ENCODE measurements around the gene RNF17. TPM values are rescaled to one million over a fixed set of nuclear protein-coding genes. Genes with fewer than 3 reads are reported as not detected.

RNF17 gene
- total RNA-seq, 1 experiment from 2014 or later: 0.14 TPM

DNA sequence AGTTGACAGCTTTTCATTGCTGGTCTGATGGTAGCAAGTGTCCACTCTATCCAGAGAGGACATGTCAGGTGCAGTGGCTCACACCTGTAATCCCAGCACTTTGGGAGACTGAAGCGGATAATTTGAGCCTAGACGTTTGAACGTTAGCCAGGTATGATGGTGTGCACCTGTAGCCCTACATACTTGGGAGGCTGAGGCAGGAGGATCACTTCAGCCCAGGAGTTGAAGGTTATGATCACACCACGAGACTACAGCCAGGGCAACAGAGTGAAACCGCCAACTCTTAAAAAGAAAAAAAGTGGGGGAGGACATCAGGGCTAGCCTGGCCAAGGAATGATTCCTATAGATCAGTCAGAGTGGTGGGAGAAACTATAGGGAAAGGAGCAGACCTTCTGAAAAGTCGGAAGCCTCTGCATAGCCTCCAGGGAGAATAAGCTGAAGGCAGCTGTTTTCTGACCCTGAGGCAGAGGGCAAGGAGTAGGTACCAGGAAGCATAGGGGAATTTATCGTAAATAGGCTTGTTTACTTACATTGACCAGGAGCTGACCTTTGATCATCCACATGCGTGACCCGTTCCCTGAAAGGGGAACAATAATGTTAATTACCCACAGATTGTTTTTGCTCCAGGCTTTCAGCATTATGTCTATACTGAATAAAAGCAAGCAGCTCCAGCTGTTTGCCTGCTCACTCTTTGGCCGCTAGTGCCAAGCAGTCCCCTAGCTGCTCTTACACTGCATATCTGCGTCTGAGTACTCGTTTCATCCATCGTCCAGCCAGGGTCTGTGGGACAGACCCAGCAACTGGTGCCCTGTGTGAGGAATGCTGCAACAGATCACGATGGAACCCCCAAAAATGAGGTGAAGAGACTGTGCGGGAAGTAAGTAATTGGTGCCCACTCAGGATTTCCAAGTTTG, 161.6 kb downstream of the RNF17 start:
- ChIA-PET POLR2A (interaction anchor here (0.6 kb wide), 1 partner anchor 14 kb away, joined by 4 read pairs; no protein-coding TSS in a partner anchor), CTCF (no interaction called here)
- H3K36me3 ChIP-seq (ENCODE audit: control insufficient read depth, insufficient read depth, low read length): no peaks in the 10 kb centered on the region
- TF ChIP-seq, protein P1, sequence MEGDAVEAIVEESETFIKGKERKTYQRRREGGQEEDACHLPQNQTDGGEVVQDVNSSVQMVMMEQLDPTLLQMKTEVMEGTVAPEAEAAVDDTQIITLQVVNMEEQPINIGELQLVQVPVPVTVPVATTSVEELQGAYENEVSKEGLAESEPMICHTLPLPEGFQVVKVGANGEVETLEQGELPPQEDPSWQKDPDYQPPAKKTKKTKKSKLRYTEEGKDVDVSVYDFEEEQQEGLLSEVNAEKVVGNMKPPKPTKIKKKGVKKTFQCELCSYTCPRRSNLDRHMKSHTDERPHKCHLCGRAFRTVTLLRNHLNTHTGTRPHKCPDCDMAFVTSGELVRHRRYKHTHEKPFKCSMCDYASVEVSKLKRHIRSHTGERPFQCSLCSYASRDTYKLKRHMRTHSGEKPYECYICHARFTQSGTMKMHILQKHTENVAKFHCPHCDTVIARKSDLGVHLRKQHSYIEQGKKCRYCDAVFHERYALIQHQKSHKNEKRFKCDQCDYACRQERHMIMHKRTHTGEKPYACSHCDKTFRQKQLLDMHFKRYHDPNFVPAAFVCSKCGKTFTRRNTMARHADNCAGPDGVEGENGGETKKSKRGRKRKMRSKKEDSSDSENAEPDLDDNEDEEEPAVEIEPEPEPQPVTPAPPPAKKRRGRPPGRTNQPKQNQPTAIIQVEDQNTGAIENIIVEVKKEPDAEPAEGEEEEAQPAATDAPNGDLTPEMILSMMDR (IDR thresholded peaks at IDR 0.05; ENCODE audit: insufficient read depth in 1 of 2, low read depth in 1 of 2, low read length in 1 of 2, severe bottlenecking in 1 of 2, unreplicated experiment in 1 of 2): no peak
- Mint-ChIP-seq H3K27ac (ENCODE audit: unreplicated experiment) (peak overlapping the region; percentile 18), H3K4me3 (ENCODE audit: unreplicated experiment) (no peak overlapping the region), H3K36me3 (ENCODE audit: insufficient read depth, unreplicated experiment) (peaks cover 6% of the 10 kb centered on the region), H3K4me1 (ENCODE audit: low read depth, unreplicated experiment) (peaks cover 10% of the 10 kb centered on the region), H3K9me3 (ENCODE audit: unreplicated experiment) (no peaks in the 10 kb centered on the region), H3K27me3 (ENCODE audit: insufficient read depth, unreplicated experiment) (no peaks in the 10 kb centered on the region)
- no peaks in the 10 kb centered on the region for H3K27me3 ChIP-seq (replicated peaks; ENCODE audit: control insufficient read depth, insufficient read depth, low read length)
- H3K4me3 ChIP-seq (ENCODE audit: low read depth, low read length): no peak overlapping the region
- no peaks in the 10 kb centered on the region for H3K9me3 ChIP-seq
- intact Hi-C loops (cut with micrococcal nuclease; ENCODE audit: unreplicated experiment): no loop called here
- peaks cover 15% of the 10 kb centered on the region; the same call in 1 of the 2 replicates for H3K4me1 ChIP-seq
- peak in 1 of 2 experiments; percentile 52 for DNase-seq
- no TSS peak for BruUV-seq (replicated peaks)

DNA sequence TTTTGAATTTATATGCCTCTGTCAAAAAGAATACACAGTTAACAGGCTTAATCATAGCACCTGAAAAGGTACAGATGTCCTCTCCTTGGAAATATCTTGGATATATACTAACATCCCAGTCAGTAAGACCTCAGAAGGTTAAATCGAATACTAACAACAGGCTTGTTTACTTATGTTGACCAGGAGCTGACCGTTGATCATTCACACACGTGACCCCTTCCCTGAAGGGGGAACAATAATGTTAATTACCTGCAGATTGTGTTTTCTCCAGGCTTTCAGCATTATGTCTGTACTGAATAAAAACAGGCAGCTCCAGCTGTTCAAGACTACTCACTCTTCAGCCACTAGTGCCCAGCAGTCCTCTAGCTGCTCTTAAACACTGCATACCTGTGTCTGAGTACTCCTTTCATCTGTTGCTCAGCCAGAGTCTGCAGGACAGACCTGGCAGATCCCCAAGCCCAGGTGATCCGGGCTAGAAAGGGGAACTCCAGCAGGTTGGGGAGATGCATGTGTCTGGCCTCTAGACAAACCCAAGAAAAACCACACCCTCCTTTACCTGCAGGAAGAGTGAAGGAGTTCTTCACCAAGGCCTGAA, 163.9 kb downstream of the RNF17 start:
- POLR2A ChIA-PET: no interaction called here
- Histone ChIP-seq H3K27me3 (replicated peaks; ENCODE audit: control insufficient read depth, insufficient read depth, low read length) (no peaks in the 10 kb centered on the region), H3K4me1 (peaks cover 19% of the 10 kb centered on the region; the same call in 1 of the 2 replicates), H3K36me3 (ENCODE audit: control insufficient read depth, insufficient read depth, low read length) (no peaks in the 10 kb centered on the region), H3K4me3 (ENCODE audit: low read depth, low read length) (no peak overlapping the region), H3K9me3 (no peaks in the 10 kb centered on the region)
- Mint-ChIP-seq H3K36me3 (ENCODE audit: insufficient read depth, unreplicated experiment) (peaks cover under 1% of the 10 kb centered on the region), H3K4me3 (ENCODE audit: unreplicated experiment) (no peak overlapping the region), H3K4me1 (ENCODE audit: low read depth, unreplicated experiment) (peaks cover 12% of the 10 kb centered on the region), H3K27ac (ENCODE audit: unreplicated experiment) (no peak overlapping the region), H3K27me3 (ENCODE audit: insufficient read depth, unreplicated experiment) (no peaks in the 10 kb centered on the region), H3K9me3 (ENCODE audit: unreplicated experiment) (peaks cover 12% of the 10 kb centered on the region)
- no TSS peak for BruUV-seq (replicated peaks)
- CTCF ChIA-PET: no interaction called here
- DNase-seq: no peak
- intact Hi-C loops (cut with micrococcal nuclease; ENCODE audit: unreplicated experiment): no loop called here
- TF ChIP-seq, protein P1 (IDR thresholded peaks at IDR 0.05; ENCODE audit: insufficient read depth in 1 of 2, low read depth in 1 of 2, low read length in 1 of 2, severe bottlenecking in 1 of 2, unreplicated experiment in 1 of 2): no peak

DNA sequence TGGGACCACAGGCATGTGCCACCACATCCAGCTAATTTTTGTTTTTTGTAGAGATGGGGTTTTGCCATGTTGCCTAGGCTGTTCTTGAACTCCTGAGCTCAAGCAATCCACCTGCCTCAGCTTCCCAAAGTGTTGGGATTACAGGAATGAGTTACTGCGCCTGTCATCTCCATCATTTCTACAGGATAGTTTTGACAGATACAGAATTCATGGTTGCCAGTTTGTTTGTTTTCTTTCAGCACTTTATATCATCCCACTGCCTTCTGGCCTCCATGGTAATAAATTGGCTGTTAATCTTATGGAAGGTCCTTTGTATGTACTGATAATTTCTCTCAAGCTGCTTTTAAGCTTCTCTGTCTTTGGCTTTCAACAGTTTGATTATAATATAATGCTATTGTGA, 165.2 kb downstream of the RNF17 start:
- H3K27ac Mint-ChIP-seq (ENCODE audit: unreplicated experiment): no peak overlapping the region
- H3K9me3 Mint-ChIP-seq (ENCODE audit: unreplicated experiment): peaks cover 12% of the 10 kb centered on the region
- H3K4me3 Mint-ChIP-seq (ENCODE audit: unreplicated experiment): no peak overlapping the region
- no peaks in the 10 kb centered on the region for H3K36me3 ChIP-seq (ENCODE audit: control insufficient read depth, insufficient read depth, low read length)
- intact Hi-C loops (cut with micrococcal nuclease; ENCODE audit: unreplicated experiment): no loop called here
- no peaks in the 10 kb centered on the region for H3K36me3 Mint-ChIP-seq (ENCODE audit: insufficient read depth, unreplicated experiment)
- no peaks in the 10 kb centered on the region for H3K9me3 ChIP-seq
- BruUV-seq (replicated peaks): no TSS peak
- POLR2A ChIA-PET: no interaction called here
- CTCF ChIA-PET: no interaction called here
- H3K27me3 ChIP-seq (replicated peaks; ENCODE audit: control insufficient read depth, insufficient read depth, low read length): no peaks in the 10 kb centered on the region
- H3K4me1 Mint-ChIP-seq (ENCODE audit: low read depth, unreplicated experiment): peaks cover 23% of the 10 kb centered on the region
- no peak for DNase-seq
- H3K4me3 ChIP-seq (ENCODE audit: low read depth, low read length): no peak overlapping the region
- no peaks in the 10 kb centered on the region for H3K27me3 Mint-ChIP-seq (ENCODE audit: insufficient read depth, unreplicated experiment)
- TF ChIP-seq, protein P1 (IDR thresholded peaks at IDR 0.05; ENCODE audit: insufficient read depth in 1 of 2, low read depth in 1 of 2, low read length in 1 of 2, severe bottlenecking in 1 of 2, unreplicated experiment in 1 of 2): no peak
- H3K4me1 ChIP-seq: peaks cover 24% of the 10 kb centered on the region; the same call in 1 of the 2 replicates

Other genes starting within 250 kb of the RNF17 start
- gene ATP12A, start 83.8 kb upstream of the RNF17 start, total RNA-seq (2022): not detected in 2 replicates

All from Caco-2 (cell line).